ENCODE results near the gene GDF15. TPM values are rescaled to one million over a fixed set of nuclear protein-coding genes. Genes with fewer than 3 reads are reported as not detected.
A peak's percentile ranks its signal among the peaks of the same experiment; 100 is the strongest.

The GDF15 gene
- polyA plus RNA-seq, 1 donor (not counting 4 experiments of a cell fraction or from before 2014, with no cell fraction given): 0.31 TPM

DNA sequence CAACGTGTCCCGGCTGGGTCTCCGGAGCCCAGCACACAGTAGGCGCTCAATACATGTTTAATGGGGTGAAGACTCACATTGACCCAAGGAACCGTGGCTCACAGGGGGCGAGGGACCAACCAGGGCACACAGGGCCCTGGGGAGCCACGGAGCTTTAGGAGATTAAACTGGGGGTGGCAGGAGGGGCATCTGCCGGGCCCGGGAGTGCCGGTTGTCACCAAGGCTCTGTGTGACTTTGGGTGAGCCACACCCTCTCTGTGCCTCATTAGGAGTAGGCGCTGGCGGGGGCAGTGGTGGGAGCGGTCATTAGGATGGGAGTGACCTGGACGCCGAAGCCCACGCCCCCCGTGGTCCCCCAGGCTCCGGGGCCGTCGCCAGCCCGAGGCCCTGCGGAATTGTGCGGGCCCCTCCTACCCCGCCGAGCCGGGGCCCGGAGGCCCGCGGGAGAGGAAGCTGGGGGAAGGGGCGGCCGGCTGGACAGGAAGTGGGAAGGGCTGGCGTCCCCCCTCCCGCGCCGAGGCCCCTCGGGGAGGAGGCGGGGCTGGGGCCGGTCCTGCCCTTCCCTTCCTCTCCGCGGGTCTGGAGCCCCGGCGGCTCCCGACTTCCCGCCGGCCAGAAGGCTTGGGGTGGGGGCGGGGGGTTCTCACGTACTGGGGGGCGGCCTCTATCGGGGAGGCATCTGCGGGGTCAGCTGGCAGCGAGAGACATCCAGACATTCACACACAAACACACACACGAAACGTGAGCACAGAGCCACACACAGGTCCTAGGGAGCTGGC lies 31.5 kb downstream of the GDF15 start:
- FAIRE-seq (no peak), DNase-seq (ENCODE audit: low read depth, low spot score) (no peak)
- peak overlapping the region; percentile 52 for H3K27ac ChIP-seq (ENCODE audit: control insufficient read depth, insufficient read depth, low read length)
- dilution Hi-C loops (cut with MboI; ENCODE audit: extremely low pct_ligation_motif_present, low sequenced_read_pairs): no loop called here
- peaks cover 0 to 2% of the 10 kb centered on the region in 2 experiments for H3K36me3 ChIP-seq (ENCODE audit: control insufficient read depth in 2 of 2, extremely low read depth in 1 of 2, insufficient read depth in 2 of 2, low read length in 2 of 2)
- no peaks in the 10 kb centered on the region for H4K20me1 ChIP-seq (ENCODE audit: control insufficient read depth, extremely low read depth, insufficient read depth, low read length)
- peak overlapping the region; percentile 70 for H3K9ac ChIP-seq (ENCODE audit: control insufficient read depth, extremely low read depth, insufficient read depth, low read length)
- H3K27me3 ChIP-seq (ENCODE audit: control insufficient read depth, extremely low read depth, insufficient read depth, low read length): no peaks in the 10 kb centered on the region
- H3K79me2 ChIP-seq (ENCODE audit: control insufficient read depth, insufficient read depth, low read length): peaks cover 7% of the 10 kb centered on the region
- peak overlapping the region; percentile 24 to 64 (median 53) for H3K4me3 ChIP-seq (ENCODE audit: control insufficient read depth in 2 of 3, extremely low read depth in 1 of 3, insufficient read depth in 2 of 3, low read depth in 1 of 3, low read length in 3 of 3)
- peaks cover 24% of the 10 kb centered on the region for H3K4me1 ChIP-seq (ENCODE audit: control insufficient read depth, extremely low read depth, insufficient read depth, low read length)
- TF ChIP-seq EZH2 (IDR thresholded peaks at IDR 0.05; ENCODE audit: low read length): no peak
- TF ChIP-seq, protein P1, sequence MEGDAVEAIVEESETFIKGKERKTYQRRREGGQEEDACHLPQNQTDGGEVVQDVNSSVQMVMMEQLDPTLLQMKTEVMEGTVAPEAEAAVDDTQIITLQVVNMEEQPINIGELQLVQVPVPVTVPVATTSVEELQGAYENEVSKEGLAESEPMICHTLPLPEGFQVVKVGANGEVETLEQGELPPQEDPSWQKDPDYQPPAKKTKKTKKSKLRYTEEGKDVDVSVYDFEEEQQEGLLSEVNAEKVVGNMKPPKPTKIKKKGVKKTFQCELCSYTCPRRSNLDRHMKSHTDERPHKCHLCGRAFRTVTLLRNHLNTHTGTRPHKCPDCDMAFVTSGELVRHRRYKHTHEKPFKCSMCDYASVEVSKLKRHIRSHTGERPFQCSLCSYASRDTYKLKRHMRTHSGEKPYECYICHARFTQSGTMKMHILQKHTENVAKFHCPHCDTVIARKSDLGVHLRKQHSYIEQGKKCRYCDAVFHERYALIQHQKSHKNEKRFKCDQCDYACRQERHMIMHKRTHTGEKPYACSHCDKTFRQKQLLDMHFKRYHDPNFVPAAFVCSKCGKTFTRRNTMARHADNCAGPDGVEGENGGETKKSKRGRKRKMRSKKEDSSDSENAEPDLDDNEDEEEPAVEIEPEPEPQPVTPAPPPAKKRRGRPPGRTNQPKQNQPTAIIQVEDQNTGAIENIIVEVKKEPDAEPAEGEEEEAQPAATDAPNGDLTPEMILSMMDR (optimal IDR thresholded peaks at IDR 0.05 in 1 of 3, IDR thresholded peaks at IDR 0.05 in 1 of 3, conservative IDR thresholded peaks at IDR 0.05 in 1 of 3; ENCODE audit: extremely low read depth in 1 of 3, insufficient read depth in 2 of 3, low read length in 3 of 3): no peak
- H3K4me2 ChIP-seq (ENCODE audit: control insufficient read depth, extremely low read depth, insufficient read depth, low read depth, low read length): peak overlapping the region; percentile 90
- no peaks in the 10 kb centered on the region for H3K9me3 ChIP-seq (ENCODE audit: control insufficient read depth, low read depth, low read length)
- peak overlapping the region; percentile 7 for H2AFZ ChIP-seq (ENCODE audit: control insufficient read depth, low read length)
- H3K9me1 ChIP-seq (ENCODE audit: control insufficient read depth, extremely low read depth, insufficient read depth, low read length): no peaks in the 10 kb centered on the region

DNA sequence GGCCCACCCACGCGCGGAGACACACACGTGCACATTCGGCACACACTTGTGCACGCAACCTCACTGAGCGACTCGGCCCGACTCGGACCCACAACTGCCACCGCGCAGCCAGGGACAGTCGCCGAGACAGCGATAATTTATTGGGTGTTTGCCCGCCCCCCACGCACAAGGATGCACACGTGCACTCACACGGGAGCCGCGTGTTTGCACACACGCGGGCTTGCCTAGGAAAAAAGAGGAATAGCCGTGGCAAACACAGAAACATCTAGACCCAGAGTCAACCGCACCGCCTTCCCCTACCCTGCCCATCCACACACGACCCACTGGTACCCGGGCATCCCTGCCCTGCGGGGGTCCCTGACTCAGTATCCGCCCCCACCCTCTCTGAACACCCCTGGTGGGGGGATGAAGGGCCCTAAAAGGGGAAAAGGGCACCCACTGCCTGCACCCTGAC lies 32.1 kb downstream of the GDF15 start:
- no peak overlapping the region for H3K27ac ChIP-seq (ENCODE audit: control insufficient read depth, insufficient read depth, low read length)
- H3K4me3 ChIP-seq (ENCODE audit: control insufficient read depth in 2 of 3, extremely low read depth in 1 of 3, insufficient read depth in 2 of 3, low read depth in 1 of 3, low read length in 3 of 3): no peak overlapping the region
- H4K20me1 ChIP-seq (ENCODE audit: control insufficient read depth, extremely low read depth, insufficient read depth, low read length): no peaks in the 10 kb centered on the region
- H3K27me3 ChIP-seq (ENCODE audit: control insufficient read depth, extremely low read depth, insufficient read depth, low read length): no peaks in the 10 kb centered on the region
- no peaks in the 10 kb centered on the region for H3K9me1 ChIP-seq (ENCODE audit: control insufficient read depth, extremely low read depth, insufficient read depth, low read length)
- peaks cover 9% of the 10 kb centered on the region for H3K79me2 ChIP-seq (ENCODE audit: control insufficient read depth, insufficient read depth, low read length)
- peaks cover 24% of the 10 kb centered on the region for H3K4me1 ChIP-seq (ENCODE audit: control insufficient read depth, extremely low read depth, insufficient read depth, low read length)
- DNase-seq (ENCODE audit: low read depth, low spot score) (no peak), FAIRE-seq (no peak)
- no peak overlapping the region for H2AFZ ChIP-seq (ENCODE audit: control insufficient read depth, low read length)
- H3K36me3 ChIP-seq (ENCODE audit: control insufficient read depth in 2 of 2, extremely low read depth in 1 of 2, insufficient read depth in 2 of 2, low read length in 2 of 2): peaks cover 0 to 2% of the 10 kb centered on the region in 2 experiments
- H3K9ac ChIP-seq (ENCODE audit: control insufficient read depth, extremely low read depth, insufficient read depth, low read length): peak overlapping the region; percentile 7
- H3K9me3 ChIP-seq (ENCODE audit: control insufficient read depth, low read depth, low read length): no peaks in the 10 kb centered on the region
- H3K4me2 ChIP-seq (ENCODE audit: control insufficient read depth, extremely low read depth, insufficient read depth, low read depth, low read length): peak overlapping the region; percentile 90
- dilution Hi-C loops (cut with MboI; ENCODE audit: extremely low pct_ligation_motif_present, low sequenced_read_pairs): no loop called here
- TF ChIP-seq, protein P1 (optimal IDR thresholded peaks at IDR 0.05 in 1 of 3, IDR thresholded peaks at IDR 0.05 in 1 of 3, conservative IDR thresholded peaks at IDR 0.05 in 1 of 3; ENCODE audit: extremely low read depth in 1 of 3, insufficient read depth in 2 of 3, low read length in 3 of 3): no peak
- no peak for TF ChIP-seq EZH2 (IDR thresholded peaks at IDR 0.05; ENCODE audit: low read length)

Measured in keratinocyte (primary cell).